Thoracic aorta (tissue), 2 donors: ENCODE results near the gene MTMR3. TPM values are rescaled to one million over a fixed set of nuclear protein-coding genes. Genes with fewer than 3 reads are reported as not detected.

Source experiments
- ATAC-seq: fragments of 150-250 bp; one replicate; pipeline ENCODE4 v1.8.0; 2017; ENCODE audit warnings: low read depth; ENCODE audit not compliant: insufficient number of reproducible peaks, low FRiP score
- DNase-seq: peaks from one replicate; pipeline ENCODE4 v3.0.0-alpha.2; 2020; ENCODE audit warnings: low spot score
- H3K27ac ChIP-seq, 2 donors: fragments of 200-600 bp; sonication (generic); 1 replicate in 1 of 2; 2 replicates in 1 of 2; pipeline ENCODE4 v1.5.1; 2016; ENCODE audit warnings: mild to moderate bottlenecking in 2 of 2, moderate library complexity in 2 of 2
- H3K27me3 ChIP-seq: fragments of 200-600 bp; sonication (generic); replicated peaks from 2 replicates; pipeline ENCODE4 v1.6.0; 2016; ENCODE audit warnings: mild to moderate bottlenecking; ENCODE audit not compliant: insufficient read depth
- H3K36me3 ChIP-seq: fragments of 200-600 bp; sonication (generic); one replicate; pipeline ENCODE4 v1.5.1; 2016
- H3K4me1 ChIP-seq, 2 donors: fragments of 200-600 bp; sonication (generic); 1 replicate in 1 of 2; 2 replicates in 1 of 2; pipeline versions ENCODE4 v1.5.1 to v1.6.0; 2016; ENCODE audit warnings: low read depth in 2 of 2, mild to moderate bottlenecking in 1 of 2; ENCODE audit not compliant: control insufficient read depth in 1 of 2
- H3K4me3 ChIP-seq: fragments of 200-600 bp; sonication (generic); 2 replicates; pipeline ENCODE4 v1.5.1; 2016; ENCODE audit warnings: mild to moderate bottlenecking
- H3K9me3 ChIP-seq: fragments of 200-600 bp; sonication (generic); 2 replicates; pipeline ENCODE4 v1.5.1; 2016
- CTCF ChIP-seq: fragments of 200-600 bp; sonication (generic); IDR thresholded peaks from one replicate; pipeline ENCODE4 v1.5.1; 2019; ENCODE audit warnings: antibody characterized with exemption
- total RNA-seq, 2 donors: library from RNA; depleted of rRNA; stranded (reverse); fragments of >200 nt; gene quantifications; one replicate each; pipeline versions ENCODE4 v1.1.0 to v1.2.3, GENCODE V29; 2016

The MTMR3 gene
- total RNA-seq, 2 donors from 2014 or later, result 33.3 to 61.9 TPM

DNA sequence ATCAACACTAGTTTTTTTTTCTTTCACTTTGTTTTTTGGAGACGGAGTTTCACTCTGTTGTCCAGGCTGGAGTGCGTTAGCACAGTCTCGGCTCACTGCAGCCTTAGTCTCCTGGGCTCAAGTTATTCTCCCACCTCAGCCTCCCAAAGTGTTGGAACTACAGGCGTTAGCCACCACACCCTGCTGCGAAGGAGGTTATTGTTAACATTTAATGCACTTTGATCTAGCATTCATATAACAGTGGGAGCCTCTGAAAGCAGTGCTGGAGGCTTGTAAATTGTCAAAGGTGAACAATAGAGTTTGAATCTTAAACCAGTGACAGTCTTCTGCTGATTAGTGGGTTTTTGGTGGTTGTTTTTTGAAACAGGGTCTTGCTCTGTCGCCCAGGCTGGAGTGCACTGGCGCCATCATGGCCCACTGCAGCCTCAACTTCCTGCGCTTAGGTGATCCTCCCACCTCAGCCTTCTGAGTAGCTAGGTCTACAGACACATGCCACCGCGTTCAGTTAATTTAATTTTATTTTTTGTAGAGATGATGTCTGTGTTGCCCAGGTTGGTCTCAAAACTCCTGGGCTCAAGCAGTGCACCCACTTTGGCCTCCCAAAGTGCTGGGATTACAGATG, 100.4 kb downstream of the MTMR3 start:
- Histone ChIP-seq H3K9me3 (no peaks in the 10 kb centered on the region), H3K27ac (no peak overlapping the region), H3K36me3 (peaks cover 8% of the 10 kb centered on the region), H3K4me1 (peaks cover 0 to 7% of the 10 kb centered on the region in 2 donors), H3K27me3 (no peaks in the 10 kb centered on the region), H3K4me3 (no peak overlapping the region)
- no peak for TF ChIP-seq CTCF
- ATAC-seq, result no peak
- DNase-seq, result no peak

DNA sequence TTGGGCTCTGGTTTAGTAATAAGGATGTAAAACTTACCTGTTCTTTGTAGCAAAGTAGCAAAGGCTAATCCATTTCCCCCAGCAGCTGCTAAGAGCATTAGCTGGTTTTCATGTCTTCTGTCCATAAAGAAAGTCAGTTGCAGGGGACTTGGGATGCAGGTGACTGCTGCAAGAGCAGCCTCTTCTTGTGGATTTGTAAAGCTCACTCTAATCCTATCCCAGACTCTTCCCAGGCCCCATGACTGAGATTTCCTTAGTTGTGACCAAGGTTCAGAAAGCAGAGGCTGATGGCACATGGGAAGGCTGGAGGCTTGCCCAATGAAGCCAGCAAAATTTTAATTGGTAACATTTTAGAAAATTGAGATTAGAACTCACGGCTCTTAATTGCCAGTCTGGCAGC, 102.9 kb downstream of the MTMR3 start:
- H3K27me3 ChIP-seq, result no peaks in the 10 kb centered on the region
- H3K4me1 ChIP-seq, result no peaks in the 10 kb centered on the region
- no peak overlapping the region for H3K27ac ChIP-seq
- H3K4me3 ChIP-seq, result no peak overlapping the region
- peaks cover 4% of the 10 kb centered on the region for H3K36me3 ChIP-seq
- no peak for TF ChIP-seq CTCF
- no peaks in the 10 kb centered on the region for H3K9me3 ChIP-seq
- no peak for DNase-seq
- ATAC-seq, result no peak

DNA sequence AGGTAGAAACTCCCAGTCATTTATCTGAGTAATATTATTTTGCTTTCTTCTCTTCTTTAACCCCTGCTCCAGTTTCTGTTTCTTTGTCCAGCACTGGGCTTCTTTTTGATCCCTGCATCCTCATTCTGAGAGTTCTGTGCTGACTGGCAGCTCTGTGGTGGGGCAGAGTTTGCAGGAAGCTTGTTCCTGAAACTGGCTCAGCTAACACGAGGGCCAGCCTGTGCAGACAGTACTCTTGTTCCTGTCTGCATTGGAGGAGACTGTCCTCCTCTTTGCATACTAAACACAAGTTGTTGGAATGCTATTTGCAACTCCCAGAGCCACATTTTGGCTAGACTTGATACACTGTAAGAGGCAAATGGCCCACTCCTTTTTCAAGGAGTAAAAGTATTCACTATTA, 104.2 kb downstream of the MTMR3 start:
- DNase-seq (no peak), ATAC-seq (no peak)
- Histone ChIP-seq H3K27ac (no peak overlapping the region), H3K4me3 (no peak overlapping the region), H3K9me3 (no peaks in the 10 kb centered on the region), H3K4me1 (no peaks in the 10 kb centered on the region), H3K36me3 (peaks cover 10% of the 10 kb centered on the region), H3K27me3 (no peaks in the 10 kb centered on the region)
- TF ChIP-seq CTCF, result no peak

GRCh38 chr22:29988719-29989118, 105.7 kb downstream of the MTMR3 start:
- Histone ChIP-seq H3K27ac (no peak overlapping the region), H3K4me1 (no peaks in the 10 kb centered on the region), H3K9me3 (no peaks in the 10 kb centered on the region), H3K27me3 (no peaks in the 10 kb centered on the region), H3K4me3 (no peak overlapping the region), H3K36me3 (peaks cover 11% of the 10 kb centered on the region)
- no peak for TF ChIP-seq CTCF
- ATAC-seq (no peak), DNase-seq (no peak)

GRCh38 chr22:29989446-29989845, 106.5 kb downstream of the MTMR3 start:
- DNase-seq, result no peak
- H3K27me3 ChIP-seq, result no peaks in the 10 kb centered on the region
- TF ChIP-seq CTCF, result no peak
- no peak for ATAC-seq
- no peaks in the 10 kb centered on the region for H3K4me1 ChIP-seq
- peaks cover 15% of the 10 kb centered on the region for H3K36me3 ChIP-seq
- H3K27ac ChIP-seq, result no peak overlapping the region
- H3K4me3 ChIP-seq, result no peak overlapping the region
- H3K9me3 ChIP-seq, result no peaks in the 10 kb centered on the region
